Measurements from ENCODE around the gene HDAC11. TPM values are rescaled to one million over a fixed set of nuclear protein-coding genes. Genes with fewer than 3 reads are reported as not detected.

HDAC11 gene
- total RNA-seq, 1 donor from 2014 or later = 11.9 TPM

GRCh38 chr3:13513051-13513912, 33.2 kb downstream of the HDAC11 start:
- peaks cover 51% of the 10 kb centered on the region for H3K4me1 Mint-ChIP-seq (ENCODE audit: unreplicated experiment)
- DNase-seq (ENCODE audit: extremely low spot score, unreplicated experiment) = no peak
- H3K36me3 Mint-ChIP-seq (ENCODE audit: unreplicated experiment) = no peaks in the 10 kb centered on the region
- H3K27ac Mint-ChIP-seq (ENCODE audit: unreplicated experiment) = peak overlapping the region; percentile 87
- H3K9me3 Mint-ChIP-seq (ENCODE audit: unreplicated experiment) = no peaks in the 10 kb centered on the region
- TF ChIP-seq CTCF (IDR thresholded peaks at IDR 0.05) = no peak
- H3K4me3 Mint-ChIP-seq (ENCODE audit: unreplicated experiment) = no peak overlapping the region
- no peaks in the 10 kb centered on the region for H3K27me3 Mint-ChIP-seq (ENCODE audit: unreplicated experiment)

GRCh38 chr3:13513913-13514517, 33.9 kb downstream of the HDAC11 start:
- no peak for DNase-seq (ENCODE audit: extremely low spot score, unreplicated experiment)
- no peak overlapping the region for H3K4me3 Mint-ChIP-seq (ENCODE audit: unreplicated experiment)
- peaks cover 56% of the 10 kb centered on the region for H3K4me1 Mint-ChIP-seq (ENCODE audit: unreplicated experiment)
- TF ChIP-seq CTCF (IDR thresholded peaks at IDR 0.05) = no peak
- peak overlapping the region; percentile 87 for H3K27ac Mint-ChIP-seq (ENCODE audit: unreplicated experiment)
- no peaks in the 10 kb centered on the region for H3K36me3 Mint-ChIP-seq (ENCODE audit: unreplicated experiment)
- no peaks in the 10 kb centered on the region for H3K27me3 Mint-ChIP-seq (ENCODE audit: unreplicated experiment)
- H3K9me3 Mint-ChIP-seq (ENCODE audit: unreplicated experiment) = no peaks in the 10 kb centered on the region

GRCh38 chr3:13514639-13515435, 34.7 kb downstream of the HDAC11 start:
- H3K9me3 Mint-ChIP-seq (ENCODE audit: unreplicated experiment) = no peaks in the 10 kb centered on the region
- no peaks in the 10 kb centered on the region for H3K36me3 Mint-ChIP-seq (ENCODE audit: unreplicated experiment)
- peak overlapping the region; percentile 87 for H3K27ac Mint-ChIP-seq (ENCODE audit: unreplicated experiment)
- TF ChIP-seq CTCF (IDR thresholded peaks at IDR 0.05) = no peak
- no peak overlapping the region for H3K4me3 Mint-ChIP-seq (ENCODE audit: unreplicated experiment)
- peaks cover 64% of the 10 kb centered on the region for H3K4me1 Mint-ChIP-seq (ENCODE audit: unreplicated experiment)
- no peak for DNase-seq (ENCODE audit: extremely low spot score, unreplicated experiment)
- H3K27me3 Mint-ChIP-seq (ENCODE audit: unreplicated experiment) = no peaks in the 10 kb centered on the region

GRCh38 chr3:13515786-13516759, 36.0 kb downstream of the HDAC11 start:
- no peak for TF ChIP-seq CTCF (IDR thresholded peaks at IDR 0.05)
- no peaks in the 10 kb centered on the region for H3K9me3 Mint-ChIP-seq (ENCODE audit: unreplicated experiment)
- no peak for DNase-seq (ENCODE audit: extremely low spot score, unreplicated experiment)

More at GRCh38 chr3:13515786-13516759, 36.0 kb downstream of the HDAC11 start:
- Mint-ChIP-seq H3K27me3 (ENCODE audit: unreplicated experiment) (no peaks in the 10 kb centered on the region), H3K4me3 (ENCODE audit: unreplicated experiment) (no peak overlapping the region), H3K27ac (ENCODE audit: unreplicated experiment) (peak overlapping the region; percentile 27), H3K36me3 (ENCODE audit: unreplicated experiment) (no peaks in the 10 kb centered on the region), H3K4me1 (ENCODE audit: unreplicated experiment) (peaks cover 66% of the 10 kb centered on the region)
